Activated CD4-positive, CD25-positive, alpha-beta regulatory T cell (primary cell): ENCODE data around the gene CACNA1I.
"Not testable (repeated sequence)": the region's sequence is repeated elsewhere in the genome, so short reads cannot be mapped to it uniquely, and the experiment has no call there.

ENCODE experiments used
- DNase-seq, 4 experiments: peaks; one replicate each; lab custom pipeline; 2025; lab: John Stamatoyannopoulos, UW

The CACNA1I gene

DNA sequence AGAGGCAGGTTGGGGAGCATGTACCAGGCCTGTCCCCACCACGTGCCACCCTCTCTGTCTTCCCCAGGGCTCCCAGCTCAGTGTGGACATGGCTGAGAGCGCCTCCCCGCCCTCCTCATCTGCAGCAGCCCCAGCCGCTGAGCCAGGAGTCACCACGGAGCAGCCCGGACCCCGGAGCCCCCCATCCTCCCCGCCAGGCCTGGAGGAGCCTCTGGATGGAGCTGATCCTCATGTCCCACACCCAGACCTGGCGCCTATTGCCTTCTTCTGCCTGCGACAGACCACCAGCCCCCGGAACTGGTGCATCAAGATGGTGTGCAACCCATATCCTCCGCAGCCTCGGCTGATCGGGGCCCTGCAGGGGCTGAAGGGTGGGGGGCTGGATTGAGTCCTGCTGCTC lies at the start of gene CACNA1I:
CACNA1I (plus strand) TSS at position 89 of the 400 bp plus-strand sequence; CDS start at position 89, 0 bp downstream.
- no peak for DNase-seq

- DNase-seq: not testable (repeated sequence)
Observed at GRCh38 chr22:39521106-39521885, 49.3 kb upstream of the CACNA1I start.

DNA sequence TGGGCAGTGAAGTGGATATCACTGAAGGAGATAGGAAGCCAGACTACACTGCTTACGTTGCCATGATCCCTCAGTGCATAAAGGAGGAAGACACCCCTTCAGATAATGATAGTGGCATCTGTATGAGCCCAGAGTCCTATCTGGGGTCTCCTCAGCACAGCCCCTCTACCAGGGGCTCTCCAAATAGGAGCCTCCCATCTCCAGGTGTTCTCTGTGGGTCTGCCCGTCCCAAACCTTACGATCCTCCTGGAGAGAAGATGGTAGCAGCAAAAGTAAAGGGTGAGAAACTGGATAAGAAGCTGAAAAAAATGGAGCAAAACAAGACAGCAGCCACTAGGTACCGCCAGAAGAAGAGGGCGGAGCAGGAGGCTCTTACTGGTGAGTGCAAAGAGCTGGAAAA lies 48.5 kb upstream of the CACNA1I start:
- not testable (repeated sequence) for DNase-seq

DNA sequence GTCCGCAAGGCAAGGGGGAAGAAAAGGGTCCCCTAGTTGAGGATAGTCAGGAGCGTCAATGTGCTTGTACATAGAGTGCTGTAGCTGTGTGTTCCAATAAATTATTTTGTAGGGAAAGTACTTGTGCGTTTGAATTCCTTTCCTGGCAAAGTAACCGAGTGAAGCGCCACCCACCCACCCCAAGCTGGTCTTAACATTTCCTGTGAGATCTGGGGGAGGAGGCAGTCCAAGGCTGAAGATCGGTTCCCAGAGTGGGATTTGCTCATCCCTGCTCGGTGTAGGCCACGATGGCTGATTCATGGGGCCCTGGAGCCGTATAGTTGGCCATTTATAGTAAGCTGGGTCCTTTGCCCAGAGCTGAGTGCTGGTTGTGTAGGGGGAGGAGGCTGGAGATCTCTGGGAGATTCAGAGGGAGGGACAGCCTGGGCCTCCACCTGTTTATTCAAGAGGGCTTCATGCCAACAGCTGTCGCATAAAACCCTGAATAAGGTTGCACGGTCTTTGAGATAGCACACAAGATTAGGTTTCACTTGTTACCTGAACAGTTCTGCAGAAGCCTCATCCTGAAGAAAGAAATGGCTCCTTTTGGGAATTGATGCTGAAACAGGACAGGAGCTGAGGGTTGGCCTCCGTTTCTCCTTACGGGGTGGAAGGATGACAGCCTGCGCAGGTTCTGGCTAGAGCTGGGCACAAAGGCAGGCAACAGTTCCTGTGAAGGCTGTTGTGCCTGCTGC lies 47.8 kb upstream of the CACNA1I start:
- DNase-seq: no peak

GRCh38 chr22:39524089-39524752 lies 46.3 kb upstream of the CACNA1I start:
- no peak for DNase-seq

DNA sequence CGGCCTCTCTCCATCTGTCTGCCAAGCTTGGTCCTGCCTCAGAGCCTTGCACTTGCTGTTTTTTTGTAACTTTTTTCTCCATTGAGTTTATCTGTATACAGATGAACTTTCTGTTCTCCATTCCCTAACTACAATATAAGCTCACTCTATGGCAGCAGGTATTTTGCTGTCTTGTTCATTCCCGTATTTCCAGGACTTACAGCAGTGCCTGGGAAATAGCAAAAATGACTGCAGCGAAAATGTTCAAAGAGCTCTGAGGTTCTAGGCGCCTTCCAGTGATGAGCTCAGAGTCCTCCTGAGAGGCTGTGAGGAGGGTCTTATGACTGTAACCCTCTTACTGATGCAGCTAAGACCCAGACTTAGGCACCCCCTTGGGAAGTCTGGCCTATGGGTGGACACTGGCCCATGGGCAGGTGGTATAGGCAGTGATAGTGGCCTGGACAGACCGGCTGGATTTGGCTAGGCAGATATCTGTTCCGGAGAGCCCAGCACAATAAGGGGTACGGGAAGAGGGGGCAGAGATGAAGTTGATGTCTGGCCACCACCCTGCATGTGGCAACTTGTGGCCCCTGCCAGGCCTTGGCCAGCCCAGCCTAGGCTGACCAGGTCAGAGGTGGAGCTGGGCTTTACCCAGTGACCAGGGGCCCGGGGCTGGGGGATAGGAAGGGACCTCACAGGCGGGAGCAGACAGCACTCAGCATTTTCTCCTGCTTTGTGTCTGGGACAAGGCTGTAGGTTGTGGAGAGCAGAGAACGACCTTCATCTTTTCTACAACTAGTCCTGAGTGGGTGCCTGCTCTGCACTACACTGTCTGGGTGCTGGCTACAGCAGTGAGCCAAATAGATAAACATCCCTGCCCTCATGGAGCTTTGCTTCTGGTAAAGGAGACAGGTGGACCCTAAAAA lies 45.5 kb upstream of the CACNA1I start:
- no peak for DNase-seq

GRCh38 chr22:39525658-39525975 lies 44.9 kb upstream of the CACNA1I start:
- no peak for DNase-seq

DNA sequence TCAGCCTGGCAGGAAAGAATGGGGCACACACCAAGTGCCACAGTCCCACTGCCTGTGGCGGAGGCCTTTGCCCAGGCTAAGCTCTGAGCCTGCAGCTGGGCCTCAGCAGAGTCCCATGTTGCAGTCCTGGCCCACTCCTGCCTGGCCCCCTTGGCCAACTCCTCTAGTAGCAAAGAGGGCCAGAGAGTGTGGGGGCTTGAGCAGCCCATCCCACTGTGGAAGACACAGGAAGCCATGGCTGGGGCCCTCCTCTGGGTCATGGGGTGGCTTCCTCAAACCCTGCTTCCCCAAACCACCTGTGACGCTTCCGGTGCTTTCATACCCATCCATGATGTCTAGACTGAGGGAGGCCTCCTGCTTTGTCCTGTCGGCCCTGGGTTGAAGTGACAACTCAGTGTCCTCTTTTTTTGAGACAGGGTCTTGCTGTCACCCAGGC lies 43.8 kb upstream of the CACNA1I start:
- no peak for DNase-seq

DNA sequence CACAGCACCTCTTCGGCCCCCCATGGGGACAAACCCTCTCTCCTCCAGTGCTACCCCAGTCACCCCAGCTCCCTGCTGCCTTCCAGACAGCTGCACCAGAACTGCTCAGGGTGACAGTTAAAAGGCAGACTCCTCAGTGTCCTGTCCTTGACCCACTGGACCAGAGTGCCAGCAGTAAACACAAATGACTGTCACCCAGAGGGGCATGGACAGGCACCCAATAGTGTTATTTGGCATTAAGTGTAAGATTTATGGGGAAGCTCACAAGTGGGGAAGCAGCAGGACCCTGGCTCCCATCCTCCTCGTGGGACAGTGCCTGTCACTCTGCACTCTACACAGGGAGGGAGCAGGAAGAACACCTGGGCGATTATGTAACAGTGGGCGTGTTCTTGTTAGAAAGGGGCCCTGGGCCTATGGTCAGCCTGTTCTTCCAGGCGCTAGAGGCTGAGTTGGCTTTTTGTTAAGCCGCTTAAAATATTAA lies 43.0 kb upstream of the CACNA1I start:
- no peak for DNase-seq

- no peak for DNase-seq
Observed at GRCh38 chr22:39528080-39528661, 42.4 kb upstream of the CACNA1I start.

GRCh38 chr22:39528681-39529486 lies 41.7 kb upstream of the CACNA1I start:
- DNase-seq: peak; percentile 73 to 87 (median 85)

DNA sequence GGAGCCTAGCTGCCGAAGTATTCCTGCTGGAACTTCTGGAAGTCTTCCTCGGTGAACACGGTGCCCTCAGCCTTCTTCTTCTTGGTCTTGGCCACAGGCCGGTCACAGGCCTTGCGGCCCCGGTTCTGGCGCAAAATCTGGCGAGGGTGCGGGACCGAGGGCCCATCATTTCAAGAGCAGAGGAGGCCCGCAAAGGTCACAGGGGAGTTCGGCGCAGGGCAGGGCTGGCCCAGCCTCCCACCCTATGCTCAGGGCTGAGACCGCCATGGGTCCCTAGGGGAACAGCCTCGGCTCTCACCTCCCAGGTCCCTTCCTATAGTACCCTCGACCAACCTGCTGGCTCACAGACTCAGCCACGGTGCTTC lies 41.1 kb upstream of the CACNA1I start:
- DNase-seq: no peak

DNA sequence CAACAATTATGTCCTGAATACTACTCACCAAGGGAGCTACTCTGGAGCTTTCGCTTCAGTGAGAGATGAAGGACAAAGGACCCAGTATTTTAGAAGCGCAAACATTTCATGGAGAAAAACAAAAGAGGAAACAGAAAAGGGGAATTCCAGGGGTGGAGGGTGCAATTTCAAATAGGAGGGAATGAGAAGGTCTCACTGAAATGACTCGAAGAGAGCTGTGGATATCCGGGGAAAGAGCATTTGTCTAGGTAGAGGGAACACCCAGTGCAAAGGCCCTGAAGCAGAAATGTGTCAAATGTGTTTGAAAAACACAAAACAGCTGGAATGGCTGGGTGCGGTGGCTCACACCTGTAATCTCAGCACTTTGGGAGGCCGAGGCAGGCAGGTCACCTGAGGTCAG lies 40.4 kb upstream of the CACNA1I start:
- no peak for DNase-seq

- no peak for DNase-seq
Observed at GRCh38 chr22:39530692-39531331, 39.7 kb upstream of the CACNA1I start.

DNA sequence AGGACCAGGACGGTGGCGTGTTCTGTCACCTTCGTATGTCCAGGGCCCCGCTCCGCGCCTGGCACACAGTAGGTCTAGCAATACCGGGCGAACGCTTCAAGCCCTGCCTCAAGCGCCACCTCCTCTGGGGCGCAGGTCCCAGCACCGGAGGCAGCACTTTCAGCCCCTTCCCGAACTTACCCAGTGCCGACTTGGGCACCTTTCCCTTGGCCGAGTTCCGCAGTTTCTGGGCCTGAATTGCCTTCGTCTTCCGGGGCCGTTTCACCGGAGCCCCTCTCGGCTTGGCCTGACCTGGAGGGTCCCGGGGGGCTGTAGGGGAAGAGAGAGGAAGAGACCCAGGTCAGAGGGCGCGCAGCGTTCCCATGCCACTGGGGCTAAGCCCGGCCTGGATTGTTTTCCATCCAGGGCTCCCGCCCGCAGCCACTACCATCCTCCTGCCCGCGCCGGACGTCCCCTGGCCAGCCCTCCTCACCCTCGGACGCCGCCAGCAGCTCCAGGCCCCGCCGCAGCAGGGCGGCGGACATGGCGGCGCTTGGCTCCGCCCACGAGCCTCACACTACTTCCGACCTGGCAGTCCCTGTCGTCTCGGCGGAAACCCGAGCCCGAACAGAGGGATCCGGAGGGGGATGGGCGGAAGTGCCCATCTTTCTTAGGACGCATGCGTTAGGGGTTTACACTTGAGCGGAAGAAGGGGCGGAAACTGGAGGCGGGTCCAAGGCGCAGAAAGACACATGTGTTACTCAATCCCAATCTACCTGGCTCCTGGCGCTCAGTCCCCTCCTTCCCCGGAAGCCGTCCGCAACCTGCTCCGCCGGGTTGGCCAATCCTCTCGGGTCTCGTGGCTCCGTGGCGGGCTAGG lies 38.1 kb upstream of the CACNA1I start, which contains the start of gene RPS19BP1:
RPS19BP1 (minus strand) TSS at position 534 of the 859 bp plus-strand sequence; CDS start at position 524, 10 bp downstream.
- peak; percentile 93 to 98 (median 96) for DNase-seq

DNA sequence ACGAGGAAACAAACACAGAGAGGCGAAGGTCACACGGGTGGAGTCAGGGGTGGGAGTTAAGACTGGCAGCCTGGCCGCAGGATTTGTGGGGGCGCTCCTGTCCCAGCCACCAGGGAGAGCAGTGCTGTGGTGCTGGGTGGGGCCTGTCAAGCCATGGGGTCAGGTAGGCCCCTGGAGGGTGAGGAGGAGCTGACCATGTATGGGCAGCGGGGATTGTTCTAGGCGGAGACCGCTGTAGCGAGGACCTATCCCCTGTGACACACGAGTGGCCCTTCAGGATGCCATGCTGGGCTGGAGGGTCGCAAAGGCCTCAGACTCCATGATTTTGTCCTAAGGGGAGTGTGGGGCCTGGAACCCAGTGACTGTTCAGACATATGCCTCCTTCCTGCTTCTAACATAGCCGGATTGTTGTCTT lies 36.5 kb upstream of the CACNA1I start:
- DNase-seq: no peak

DNA sequence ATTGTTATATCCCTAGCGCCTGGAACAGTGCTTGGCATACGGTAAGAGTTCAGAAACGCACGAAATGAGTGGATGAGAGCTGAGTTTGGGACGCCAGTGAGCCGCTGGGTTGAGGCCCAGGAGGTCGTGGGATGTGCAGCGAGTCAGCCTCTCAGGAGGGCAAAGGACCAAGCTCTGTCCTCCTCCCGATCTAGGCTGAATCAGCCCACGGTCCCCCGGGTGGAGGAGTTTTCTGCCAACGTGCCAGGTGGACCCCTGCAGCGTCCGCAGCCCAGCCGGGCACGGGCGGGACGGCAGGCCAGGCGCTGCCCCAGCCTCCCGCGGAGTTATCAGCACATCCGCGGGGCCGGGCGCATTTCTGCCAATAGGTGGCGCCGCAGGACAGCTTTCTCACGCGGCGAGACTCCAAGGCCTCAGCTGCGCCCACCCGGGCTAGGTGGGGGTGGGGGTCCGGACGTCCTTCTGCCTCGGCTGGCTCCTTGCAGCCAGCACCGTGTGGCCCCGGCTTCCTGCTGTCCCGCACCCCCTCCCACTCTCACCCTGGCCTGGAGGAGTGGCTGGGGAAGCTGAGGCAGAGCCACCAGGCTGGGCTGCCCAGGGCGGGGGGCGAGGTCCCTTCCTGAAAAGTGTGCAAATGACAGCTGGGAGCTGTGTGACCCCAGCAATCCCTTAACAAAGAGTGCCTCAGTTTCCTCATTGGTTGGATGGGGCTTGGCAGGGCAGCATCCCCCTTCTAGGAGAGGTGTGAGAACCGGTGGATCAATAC lies 35.8 kb upstream of the CACNA1I start:
- DNase-seq: peak; percentile 59 to 81 (median 76)

GRCh38 chr22:39535357-39535725 lies 35.2 kb upstream of the CACNA1I start:
- DNase-seq: no peak
